Effector memory CD8-positive, alpha-beta T cell (primary cell): ENCODE measurements around the gene QRICH2.
"Not testable (repeated sequence)": the region's sequence is repeated elsewhere in the genome, so short reads cannot be mapped to it uniquely, and the experiment has no call there.

Experiments used
- ATAC-seq: fragments of 150-1000 bp; cut with Tn5 transposase; replicated peaks from 2 replicates; pipeline ENCODE4 v1.10.0; 2021; ENCODE audit warnings: mild to moderate bottlenecking, moderate library complexity
- DNase-seq, 3 experiments: peaks; one replicate each; pipeline ENCODE4 v3.0.0; 2021
- H3K27ac Mint-ChIP-seq, 2 donors: one replicate each; pipeline ENCODE4 v1.8.0; 2022; ENCODE audit warnings: mild to moderate bottlenecking in 2 of 2, mixed read lengths in 2 of 2, moderate library complexity in 2 of 2
- H3K27me3 Mint-ChIP-seq, 2 donors: one replicate each; pipeline ENCODE4 v1.8.0; 2022; ENCODE audit warnings: mixed read lengths in 2 of 2
- H3K36me3 Mint-ChIP-seq: one replicate; pipeline ENCODE4 v1.8.0; 2022; ENCODE audit warnings: mild to moderate bottlenecking, moderate library complexity, mixed read lengths; ENCODE audit not compliant: insufficient read depth
- H3K4me1 Mint-ChIP-seq, 2 donors: one replicate each; pipeline ENCODE4 v1.8.0; 2022; ENCODE audit warnings: low read depth in 2 of 2, mixed read lengths in 2 of 2
- H3K4me3 Mint-ChIP-seq, 2 donors: one replicate each; pipeline ENCODE4 v1.8.0; 2022; ENCODE audit warnings: mild to moderate bottlenecking in 2 of 2, mixed read lengths in 2 of 2, moderate library complexity in 2 of 2
- H3K9me3 Mint-ChIP-seq, 2 donors: one replicate each; pipeline ENCODE4 v1.8.0; 2022; ENCODE audit warnings: mixed read lengths in 2 of 2

Gene QRICH2

DNA sequence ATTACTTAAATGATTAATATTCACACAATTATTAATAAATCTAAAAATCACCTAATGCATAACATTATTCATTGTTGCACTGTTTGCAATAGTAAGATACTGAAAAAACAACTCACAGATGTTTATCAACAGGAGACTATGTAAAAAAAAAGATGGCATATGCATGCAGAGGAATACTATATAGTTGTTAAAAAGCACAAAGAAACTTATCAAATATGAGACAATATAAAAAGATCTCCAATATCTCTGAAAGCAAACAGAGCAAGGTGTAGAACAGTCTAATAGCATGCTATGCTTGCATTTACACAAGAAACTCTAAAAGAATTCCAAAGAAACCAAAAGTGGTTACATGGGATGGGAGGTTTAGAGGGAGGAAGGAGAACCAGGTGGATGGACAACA, 71.5 kb downstream of the QRICH2 start:
- H3K27me3 Mint-ChIP-seq: no peaks in the 10 kb centered on the region
- peaks cover 6% of the 10 kb centered on the region for H3K36me3 Mint-ChIP-seq
- H3K27ac Mint-ChIP-seq: no peak overlapping the region
- no peak for DNase-seq
- no peak overlapping the region for H3K4me3 Mint-ChIP-seq
- no peaks in the 10 kb centered on the region for H3K9me3 Mint-ChIP-seq
- peaks cover 24 to 32% of the 10 kb centered on the region in 2 donors for H3K4me1 Mint-ChIP-seq
- no peak for ATAC-seq

DNA sequence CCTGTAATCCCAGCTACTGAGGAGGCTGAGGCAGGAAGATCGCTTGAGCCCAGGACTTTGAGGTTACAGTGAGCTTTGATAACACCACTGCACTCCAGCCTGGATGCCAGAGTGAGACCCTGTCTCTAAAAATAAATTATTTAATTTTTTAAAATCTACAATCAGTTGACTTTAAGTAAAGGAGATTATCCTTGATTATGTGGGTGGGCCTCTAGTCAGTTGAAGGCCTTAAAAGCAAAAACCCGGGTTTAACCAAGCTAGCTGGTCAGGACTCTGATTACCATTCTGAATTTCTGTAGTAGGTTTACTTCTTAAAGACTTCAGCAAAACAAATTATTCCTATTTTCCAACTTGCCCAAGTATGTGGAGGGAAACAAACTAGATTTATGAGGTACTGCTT, 72.2 kb downstream of the QRICH2 start:
- no peaks in the 10 kb centered on the region for H3K9me3 Mint-ChIP-seq
- H3K27me3 Mint-ChIP-seq: no peaks in the 10 kb centered on the region
- peaks cover 2% of the 10 kb centered on the region for H3K36me3 Mint-ChIP-seq
- no peak for ATAC-seq
- no peak overlapping the region for H3K4me3 Mint-ChIP-seq
- H3K27ac Mint-ChIP-seq: no peak overlapping the region
- no peak for DNase-seq
- peaks cover 18 to 25% of the 10 kb centered on the region in 2 donors for H3K4me1 Mint-ChIP-seq

DNA sequence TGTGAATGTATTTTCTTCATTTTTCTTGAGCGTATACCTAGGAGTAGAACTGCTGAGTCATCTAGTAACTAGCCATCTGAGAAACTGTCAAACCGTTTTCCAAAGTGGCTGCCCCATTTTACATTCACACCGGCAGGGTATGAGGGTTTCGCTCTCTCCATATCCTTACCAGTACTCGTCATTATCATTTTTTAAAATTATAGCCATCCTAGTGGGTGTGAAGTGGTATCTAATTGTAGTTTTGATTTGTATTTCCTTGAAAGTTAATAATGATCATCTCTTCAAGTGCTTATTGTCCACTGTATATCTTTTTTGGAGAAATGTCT, 73.8 kb downstream of the QRICH2 start:
- Mint-ChIP-seq H3K9me3 (no peaks in the 10 kb centered on the region), H3K36me3 (peaks cover 2% of the 10 kb centered on the region), H3K27me3 (no peaks in the 10 kb centered on the region), H3K4me1 (peaks cover 20 to 27% of the 10 kb centered on the region in 2 donors), H3K27ac (peak overlapping the region; percentile 54 to 77), H3K4me3 (peak overlapping the region; percentile 52 to 74)
- ATAC-seq (peak; percentile 57), DNase-seq (no peak)

DNA sequence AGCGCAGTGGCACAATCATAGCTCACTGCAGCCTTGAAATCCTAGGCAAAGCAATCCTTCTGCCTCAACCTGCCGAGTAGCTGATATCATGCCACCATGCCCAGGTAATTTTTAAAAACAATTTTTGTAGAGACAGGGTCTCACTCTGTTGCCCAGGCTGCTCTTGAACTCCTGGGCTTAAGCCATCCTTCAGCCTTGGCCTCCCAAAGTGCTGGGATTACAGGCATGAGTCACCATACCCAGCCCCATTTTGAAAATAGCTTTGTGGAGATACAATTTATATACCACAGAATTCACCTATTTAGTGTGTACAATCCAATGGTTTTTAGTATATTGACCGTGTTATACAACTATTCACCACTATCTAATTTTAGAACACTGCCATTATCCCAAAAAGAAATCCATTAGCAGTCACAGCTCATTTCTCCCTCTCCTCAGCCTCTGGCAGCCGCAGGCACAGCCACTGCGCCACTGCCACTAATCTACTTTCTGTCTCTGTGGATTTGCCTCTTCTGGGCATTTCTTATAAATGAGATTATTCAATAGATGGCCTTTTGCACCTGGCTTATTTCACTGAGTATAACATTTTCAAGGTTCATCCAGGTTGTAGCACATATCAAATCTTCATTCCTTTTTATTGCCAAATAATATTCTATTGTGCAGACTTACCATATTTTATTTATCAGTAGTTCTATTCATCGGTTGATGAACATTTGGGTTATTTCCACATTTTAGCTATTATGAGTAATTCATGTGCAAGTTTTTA, 74.3 kb downstream of the QRICH2 start:
- Mint-ChIP-seq H3K4me1 (peaks cover 19 to 27% of the 10 kb centered on the region in 2 donors), H3K4me3 (peak overlapping the region; percentile 52 to 74)

DNA sequence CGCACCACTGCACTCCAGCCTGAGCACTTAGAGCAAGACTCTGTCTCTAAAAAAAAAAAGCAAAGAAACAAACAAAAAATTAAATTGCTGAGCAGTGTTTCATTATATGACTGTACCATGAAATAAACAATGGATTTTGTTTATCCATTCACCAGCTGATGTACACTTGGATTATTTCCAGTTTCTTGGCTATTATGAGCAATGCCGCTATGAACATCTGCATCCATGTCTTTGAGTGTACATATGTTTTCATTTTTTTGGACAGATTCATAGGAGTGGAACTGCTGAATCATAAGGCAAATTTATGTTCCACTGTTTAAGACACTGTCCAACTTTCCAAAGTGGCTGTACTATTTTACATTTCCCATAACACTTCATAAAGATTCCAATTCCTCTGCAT, 75.7 kb downstream of the QRICH2 start:
- peaks cover 2% of the 10 kb centered on the region for H3K36me3 Mint-ChIP-seq
- DNase-seq: no peak
- peaks cover 18 to 22% of the 10 kb centered on the region in 2 donors for H3K4me1 Mint-ChIP-seq

More for the DNA sequence above, 74.3 kb downstream of the QRICH2 start:
- ATAC-seq (no peak), DNase-seq (no peak)
- peaks cover 2% of the 10 kb centered on the region for H3K36me3 Mint-ChIP-seq
- no peaks in the 10 kb centered on the region for H3K9me3 Mint-ChIP-seq
- H3K27me3 Mint-ChIP-seq: no peaks in the 10 kb centered on the region
- peak overlapping the region; percentile 54 to 77 for H3K27ac Mint-ChIP-seq

DNA sequence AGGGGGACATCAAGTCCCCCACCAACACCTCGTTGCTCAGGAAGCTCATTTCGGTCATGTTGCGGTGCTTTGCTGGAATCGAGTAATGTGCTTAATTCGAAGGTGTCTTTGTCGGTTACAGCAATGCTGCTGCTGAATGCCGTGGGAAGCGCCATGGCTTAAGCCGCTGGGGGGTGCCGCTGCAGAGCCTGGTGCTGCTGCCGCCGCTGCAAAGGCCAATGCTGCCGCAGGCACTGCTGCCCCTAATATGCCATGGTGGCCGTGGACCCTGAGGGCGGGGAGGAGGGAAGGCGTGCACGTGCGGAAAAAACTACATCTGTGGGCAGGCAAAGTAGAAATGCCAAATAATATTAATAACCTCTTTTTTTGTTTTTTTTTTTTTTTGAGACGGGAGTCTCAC, 81.3 kb downstream of the QRICH2 start:
- H3K4me3 Mint-ChIP-seq: not testable (repeated sequence)

More for the DNA sequence above, 75.7 kb downstream of the QRICH2 start:
- H3K9me3 Mint-ChIP-seq: no peaks in the 10 kb centered on the region
- H3K27ac Mint-ChIP-seq: no peak overlapping the region
- H3K27me3 Mint-ChIP-seq: no peaks in the 10 kb centered on the region
- ATAC-seq: no peak
- H3K4me3 Mint-ChIP-seq: no peak overlapping the region

DNA sequence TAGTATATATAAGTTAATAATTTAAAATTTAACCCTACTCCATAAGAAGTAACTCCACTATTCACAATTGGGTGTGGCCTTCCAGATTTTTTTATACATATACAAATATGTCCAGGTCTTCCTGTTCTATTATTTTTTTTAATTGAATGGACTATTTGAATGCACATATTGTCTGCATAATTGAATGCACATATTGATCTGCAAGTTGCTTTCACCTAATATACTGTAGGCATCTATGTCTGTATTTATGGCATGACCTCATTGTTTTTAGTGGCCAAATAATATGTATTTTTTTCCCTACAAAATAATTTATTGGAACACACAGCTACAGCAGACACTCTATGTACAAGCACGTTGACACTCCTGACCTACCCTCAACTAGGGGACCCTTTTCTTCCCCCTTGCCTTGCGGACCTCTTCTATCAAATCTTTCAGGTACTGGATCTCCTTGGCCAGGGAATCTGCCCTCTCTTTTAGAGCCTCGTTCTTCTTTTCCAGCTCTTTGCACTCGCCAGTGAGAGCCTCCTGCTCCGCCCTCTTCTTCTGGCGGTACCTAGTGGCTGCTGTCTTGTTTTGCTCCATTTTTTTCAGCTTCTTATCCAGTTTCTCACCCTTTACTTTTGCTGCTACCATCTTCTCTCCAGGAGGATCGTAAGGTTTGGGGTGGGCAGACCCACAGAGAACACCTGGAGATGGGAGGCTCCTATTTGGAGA, 82.5 kb downstream of the QRICH2 start:
- not testable (repeated sequence) for ATAC-seq, DNase-seq, H3K4me3 Mint-ChIP-seq, H3K9me3 Mint-ChIP-seq, H3K27me3 Mint-ChIP-seq, H3K36me3 Mint-ChIP-seq
- Mint-ChIP-seq H3K4me1 (peaks cover 8 to 13% of the 10 kb centered on the region in 2 donors), H3K27ac (peak overlapping the region in 1 of 2 donors; percentile 19)

More for the DNA sequence above, 81.3 kb downstream of the QRICH2 start:
- not testable (repeated sequence) for ATAC-seq, H3K27ac Mint-ChIP-seq, H3K9me3 Mint-ChIP-seq, H3K36me3 Mint-ChIP-seq, H3K27me3 Mint-ChIP-seq, DNase-seq
- H3K4me1 Mint-ChIP-seq: peaks cover 8 to 13% of the 10 kb centered on the region in 2 donors
